ENCODE measurements around the gene MYBPC3. TPM values are rescaled to one million over a fixed set of nuclear protein-coding genes. Genes with fewer than 3 reads are reported as not detected.

The MYBPC3 gene
- total RNA-seq, 1 donor from 2014 or later: 0.48 TPM

DNA sequence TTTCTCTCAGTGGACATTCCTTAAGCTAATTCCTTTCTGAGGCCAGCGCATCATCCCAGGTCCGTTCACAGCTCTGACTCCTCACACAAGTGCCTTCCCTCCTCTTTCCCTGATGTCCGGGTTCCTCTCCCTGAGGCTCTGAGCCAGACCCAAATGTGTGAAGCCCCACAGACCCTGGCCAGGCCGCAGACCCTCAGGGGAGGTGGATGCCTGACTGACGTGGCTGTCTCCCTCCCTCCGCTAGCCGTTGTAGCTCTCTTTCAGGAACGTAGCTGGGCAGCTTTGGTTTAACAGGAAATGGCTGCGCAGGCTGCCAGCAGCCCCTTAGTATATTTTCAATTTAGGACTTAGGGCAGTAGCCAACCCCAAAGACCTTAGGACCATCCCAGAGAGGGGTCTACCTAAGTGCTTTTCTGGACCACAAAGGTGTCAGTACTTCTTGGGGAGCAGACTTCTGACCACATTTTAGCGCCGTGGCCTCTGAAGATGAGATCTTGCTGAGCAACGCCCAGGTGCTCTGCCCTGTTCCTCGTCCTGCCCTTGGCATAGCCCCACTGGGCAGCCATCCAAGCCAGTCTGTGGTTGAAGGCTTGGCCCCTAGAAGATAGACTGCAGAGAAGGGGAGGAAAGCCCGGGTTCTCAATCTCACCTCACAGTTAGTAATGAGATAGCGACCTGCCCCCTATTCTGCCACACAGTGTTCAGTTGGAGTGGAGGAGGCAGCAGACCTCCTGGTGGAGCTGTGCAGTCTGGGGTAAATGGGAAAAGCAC lies 27.0 kb downstream of the MYBPC3 start:
- DNase-seq (ENCODE audit: low spot score): peak; percentile 81

- peak; percentile 71 for DNase-seq (ENCODE audit: low spot score)
These were observed 28.0 kb downstream of the MYBPC3 start for GRCh38 chr11:47324520-47324919.

GRCh38 chr11:47318166-47318565 lies 34.3 kb downstream of the MYBPC3 start:
- no peak for DNase-seq (ENCODE audit: low spot score)

GRCh38 chr11:47317064-47317828 lies 35.3 kb downstream of the MYBPC3 start:
- DNase-seq (ENCODE audit: low spot score): no peak

DNA sequence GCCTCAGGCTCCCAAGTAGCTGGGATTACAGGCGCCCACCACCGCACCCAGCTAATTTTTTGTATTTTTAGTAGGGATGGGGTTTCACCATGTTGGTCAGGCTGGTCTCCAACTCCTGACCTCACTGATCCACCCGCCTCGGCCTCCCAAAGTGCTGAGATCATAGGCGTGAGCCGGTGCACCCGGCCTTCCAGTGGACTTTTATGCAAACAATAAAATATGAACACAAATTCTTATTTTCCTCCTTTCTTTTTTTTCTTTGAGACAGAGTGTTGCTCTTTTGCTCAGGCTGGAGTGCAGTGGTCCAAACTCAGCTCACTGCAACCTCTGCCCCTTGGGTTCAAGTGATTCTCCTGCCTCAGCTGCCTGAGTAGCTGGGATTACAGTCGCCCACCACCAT lies 36.0 kb downstream of the MYBPC3 start:
- DNase-seq (ENCODE audit: low spot score): peak; percentile 71

DNA sequence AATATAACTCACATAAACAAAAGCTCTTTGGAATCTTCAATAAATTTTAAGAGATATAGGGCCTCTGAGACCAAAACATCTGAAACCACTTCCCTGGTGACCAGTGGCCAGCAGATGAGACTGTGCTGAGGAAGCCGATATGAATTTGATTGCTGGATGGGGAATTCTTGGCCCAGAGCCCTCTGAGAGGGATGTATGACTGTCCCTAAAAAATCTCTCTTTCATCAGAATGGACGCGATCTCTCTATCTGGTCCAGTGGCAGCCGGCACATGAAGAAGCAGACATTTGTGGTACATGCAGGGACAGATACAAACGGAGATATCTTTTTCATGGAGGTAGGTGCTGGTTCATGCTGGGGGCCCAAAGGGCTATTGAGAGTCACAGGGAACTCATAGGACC lies 37.5 kb downstream of the MYBPC3 start:
- peak; percentile 65 for DNase-seq (ENCODE audit: low spot score)

- DNase-seq (ENCODE audit: low spot score): peak; percentile 78
These were observed 44.3 kb downstream of the MYBPC3 start for GRCh38 chr11:47308050-47308823.

DNA sequence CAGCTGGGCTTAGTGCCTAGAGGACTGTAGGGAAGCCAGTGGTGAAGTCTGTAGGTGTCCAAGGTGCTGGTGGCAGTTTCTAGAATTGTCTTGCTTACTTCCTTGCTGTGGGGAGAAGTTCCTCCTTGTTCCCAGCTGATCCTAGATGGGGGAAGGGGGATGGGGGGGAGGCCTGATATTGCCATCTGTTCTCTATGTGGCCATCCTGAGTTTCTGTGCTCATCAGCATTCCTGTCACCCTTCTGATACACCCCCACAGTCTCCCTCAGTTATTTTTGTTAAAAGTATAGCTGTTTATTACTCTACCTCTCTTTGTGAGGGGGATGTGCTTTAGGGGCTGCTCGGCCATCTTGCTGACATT lies 46.0 kb downstream of the MYBPC3 start:
- DNase-seq (ENCODE audit: low spot score): no peak

GRCh38 chr11:47305734-47306483 lies 46.6 kb downstream of the MYBPC3 start:
- DNase-seq (ENCODE audit: low spot score): peak; percentile 57

GRCh38 chr11:47302853-47303252 lies 49.6 kb downstream of the MYBPC3 start:
- DNase-seq (ENCODE audit: low spot score): no peak

GRCh38 chr11:47299078-47299477 lies 53.4 kb downstream of the MYBPC3 start:
- DNase-seq (ENCODE audit: low spot score): no peak

DNA sequence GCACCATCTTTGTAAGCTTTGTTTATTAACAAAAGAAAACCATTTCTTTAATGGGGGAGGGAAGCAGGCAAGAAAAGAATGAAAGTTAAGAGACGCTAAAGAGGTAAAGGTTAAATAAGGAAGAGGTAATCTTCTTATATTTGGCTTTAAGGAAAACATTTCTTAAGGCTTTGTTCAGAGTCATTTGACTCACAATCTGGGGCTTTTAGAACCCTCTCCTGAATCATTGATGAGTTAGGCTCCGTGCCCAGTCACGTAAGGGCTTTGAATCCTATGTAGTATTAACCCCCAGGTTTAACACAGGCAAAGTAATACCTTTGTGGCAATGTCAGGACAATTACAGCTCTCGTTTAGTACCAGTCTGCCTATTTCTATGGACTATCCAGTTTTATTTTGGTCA lies 56.5 kb downstream of the MYBPC3 start:
- DNase-seq (ENCODE audit: low spot score): no peak

GRCh38 chr11:47295385-47295784 lies 57.1 kb downstream of the MYBPC3 start:
- peak; percentile 26 for DNase-seq (ENCODE audit: low spot score)

- DNase-seq (ENCODE audit: low spot score): peak; percentile 81
These were observed 62.6 kb downstream of the MYBPC3 start for GRCh38 chr11:47289856-47290255.

DNA sequence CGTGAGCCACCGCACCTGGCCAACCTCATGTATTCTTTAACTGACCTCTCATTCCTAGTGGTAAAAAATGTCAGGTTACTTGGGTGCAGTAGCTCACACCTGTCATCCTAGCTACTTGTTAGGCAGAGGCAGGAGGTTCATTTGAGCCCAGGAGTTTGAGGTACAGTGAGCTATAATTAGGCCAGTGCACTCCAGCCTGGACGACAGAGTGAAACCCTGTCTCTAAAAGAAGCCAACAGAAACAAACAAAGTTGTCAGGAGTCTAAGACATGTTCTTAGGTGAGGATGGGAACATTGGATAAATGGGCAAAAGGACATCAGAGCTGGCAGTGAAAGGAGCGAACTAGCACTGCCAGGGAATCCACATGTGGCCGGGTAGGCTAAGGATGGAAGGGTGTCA lies 64.4 kb downstream of the MYBPC3 start:
- DNase-seq (ENCODE audit: low spot score): no peak

DNA sequence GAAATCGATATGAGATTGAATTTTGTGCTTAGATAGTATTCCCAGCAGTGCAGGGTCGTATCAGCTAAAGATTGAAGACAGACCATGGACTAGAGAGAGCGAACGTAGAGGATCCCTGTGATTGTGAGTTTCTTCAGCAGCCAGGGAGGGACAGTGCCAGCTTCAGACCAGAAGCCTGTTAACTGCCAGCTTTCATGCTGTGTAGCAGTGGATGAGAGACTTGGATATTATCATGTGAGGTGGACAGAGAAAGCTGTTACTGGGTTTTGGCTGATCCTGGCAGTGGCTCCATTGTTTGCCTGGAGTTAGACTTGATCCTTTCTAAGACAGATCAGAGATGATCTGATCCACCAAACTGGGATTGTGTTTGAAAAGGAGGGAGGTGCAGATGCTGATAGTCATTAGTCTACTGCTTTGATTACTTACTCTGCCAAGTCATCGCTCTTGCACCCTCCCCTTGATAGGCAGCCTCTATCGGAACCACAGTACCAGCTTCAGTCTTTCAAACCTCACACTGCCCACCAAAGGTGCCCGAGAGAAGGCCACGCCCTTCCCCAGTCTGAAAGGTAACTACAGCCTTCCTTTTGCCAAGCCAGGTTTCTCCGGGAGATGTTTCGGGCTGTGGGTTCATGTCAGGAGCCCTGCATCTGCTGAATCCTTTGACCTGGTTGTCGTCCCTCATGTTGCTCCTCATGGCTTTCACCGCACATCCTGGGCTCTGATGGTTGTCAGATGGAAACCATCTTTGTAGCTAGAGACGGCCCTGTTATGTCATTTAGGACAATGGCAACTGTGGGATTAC lies 66.3 kb downstream of the MYBPC3 start:
- DNase-seq (ENCODE audit: low spot score): peak; percentile 83

GRCh38 chr11:47284151-47284550 lies 68.4 kb downstream of the MYBPC3 start:
- DNase-seq (ENCODE audit: low spot score): peak; percentile 82

DNA sequence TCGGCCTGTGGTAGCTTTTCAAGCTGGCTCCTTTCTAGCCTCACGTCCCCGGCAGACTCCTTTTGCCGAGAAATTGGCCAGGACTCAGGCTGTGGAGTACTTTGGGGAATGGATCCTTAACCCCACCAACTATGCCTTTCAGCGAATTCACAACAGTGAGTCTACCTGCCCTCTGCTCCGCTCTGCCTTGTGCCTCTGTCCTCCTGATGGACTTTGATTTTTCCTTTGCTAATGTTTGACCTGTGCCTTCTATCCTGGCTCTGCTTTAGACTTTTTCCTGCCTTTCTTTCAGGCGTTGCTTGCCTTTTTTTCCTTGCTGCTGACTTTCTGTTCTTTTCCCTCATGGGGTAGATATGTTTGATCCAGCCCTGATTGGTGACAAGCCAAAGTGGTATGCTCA lies 70.0 kb downstream of the MYBPC3 start:
- peak; percentile 30 for DNase-seq (ENCODE audit: low spot score)

Measured in mesenteric fat pad (tissue), 1 donor.